HG03159 (cell line): ENCODE measurements around the gene P2RY6.

Source experiments
- ATAC-seq: cut with Tn5 transposase; IDR thresholded peaks from one replicate; pipeline ENCODE4 v1.9.1; 2021; ENCODE audit warnings: mild to moderate bottlenecking, moderate library complexity; ENCODE audit not compliant: unreplicated experiment

P2RY6 gene

GRCh38 chr11:73275381-73275750 lies 3.2 kb downstream of the P2RY6 start:
- no peak for ATAC-seq

- no peak for ATAC-seq
These were observed 5.3 kb downstream of the P2RY6 start for GRCh38 chr11:73277467-73277866.

DNA sequence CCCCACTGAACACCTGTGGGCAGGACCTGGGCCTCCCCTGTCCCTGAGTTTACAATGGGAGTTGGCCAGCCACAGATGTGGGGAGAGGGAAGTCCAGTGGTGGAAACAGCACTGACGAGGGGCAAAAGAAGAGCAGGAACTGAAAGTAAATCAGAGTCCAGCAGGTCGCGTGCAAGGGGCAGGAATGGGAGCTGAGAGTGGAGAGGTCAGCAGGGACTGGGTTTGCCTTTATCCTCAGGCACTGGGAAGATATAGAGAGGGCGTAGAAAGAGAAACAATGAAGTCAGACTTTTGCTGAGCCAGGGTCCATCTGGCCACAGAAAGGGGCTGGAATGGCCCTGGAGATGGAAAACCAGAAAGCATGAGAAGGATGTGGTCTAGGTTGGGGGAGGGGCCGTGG lies 8.5 kb downstream of the P2RY6 start:
- no peak for ATAC-seq

DNA sequence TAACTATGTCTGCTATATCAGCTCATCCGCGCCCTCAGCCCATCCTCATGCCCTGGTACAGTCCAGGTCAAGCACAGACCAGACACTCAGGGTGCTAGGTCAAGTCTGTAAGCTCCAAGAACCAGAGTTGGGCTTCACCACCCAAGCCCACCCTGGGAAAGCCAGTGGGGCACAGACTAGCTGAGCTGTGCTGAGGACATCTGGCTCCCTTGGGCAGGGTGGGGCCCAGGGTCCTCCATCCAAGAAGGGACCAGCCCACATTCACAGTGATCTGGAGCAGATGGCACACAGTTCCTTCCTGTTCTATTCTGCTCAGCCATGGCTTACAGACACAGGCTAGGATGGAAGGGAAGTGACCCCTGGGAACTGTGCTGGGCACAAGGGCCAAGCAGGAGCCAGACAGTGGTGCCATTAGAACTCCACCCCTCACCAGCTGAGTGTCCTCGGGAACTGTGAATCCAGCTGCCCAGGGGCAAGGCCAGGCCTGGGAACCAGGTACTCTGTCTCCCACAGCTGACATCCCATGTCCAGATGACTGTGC lies 9.1 kb downstream of the P2RY6 start:
- no peak for ATAC-seq

- ATAC-seq: no peak
These were observed 9.9 kb downstream of the P2RY6 start for GRCh38 chr11:73281796-73282660.

- ATAC-seq: no peak
These were observed 11.3 kb downstream of the P2RY6 start for GRCh38 chr11:73283276-73284000.

- ATAC-seq: no peak
These were observed 12.0 kb downstream of the P2RY6 start for GRCh38 chr11:73284106-73284505.

DNA sequence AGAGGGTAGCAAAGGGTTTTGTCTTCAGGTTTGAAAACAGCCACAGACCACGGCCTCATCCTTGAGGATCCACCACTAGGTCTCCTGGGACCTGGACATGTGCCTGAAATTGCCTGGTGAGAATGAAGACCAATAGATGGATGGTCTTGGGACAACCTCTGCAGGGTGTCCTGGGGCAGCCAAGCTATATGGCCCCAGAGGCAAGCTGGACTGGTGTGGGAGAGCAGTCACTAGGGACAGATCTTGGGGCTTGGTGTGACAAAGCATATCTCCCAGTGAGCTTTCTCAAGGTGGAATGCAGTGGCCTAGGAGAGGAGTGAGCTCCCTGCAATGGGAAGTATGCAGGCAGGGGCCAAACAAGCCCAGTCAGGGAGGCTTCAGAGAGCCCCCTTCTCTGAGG lies 13.6 kb downstream of the P2RY6 start:
- no peak for ATAC-seq

DNA sequence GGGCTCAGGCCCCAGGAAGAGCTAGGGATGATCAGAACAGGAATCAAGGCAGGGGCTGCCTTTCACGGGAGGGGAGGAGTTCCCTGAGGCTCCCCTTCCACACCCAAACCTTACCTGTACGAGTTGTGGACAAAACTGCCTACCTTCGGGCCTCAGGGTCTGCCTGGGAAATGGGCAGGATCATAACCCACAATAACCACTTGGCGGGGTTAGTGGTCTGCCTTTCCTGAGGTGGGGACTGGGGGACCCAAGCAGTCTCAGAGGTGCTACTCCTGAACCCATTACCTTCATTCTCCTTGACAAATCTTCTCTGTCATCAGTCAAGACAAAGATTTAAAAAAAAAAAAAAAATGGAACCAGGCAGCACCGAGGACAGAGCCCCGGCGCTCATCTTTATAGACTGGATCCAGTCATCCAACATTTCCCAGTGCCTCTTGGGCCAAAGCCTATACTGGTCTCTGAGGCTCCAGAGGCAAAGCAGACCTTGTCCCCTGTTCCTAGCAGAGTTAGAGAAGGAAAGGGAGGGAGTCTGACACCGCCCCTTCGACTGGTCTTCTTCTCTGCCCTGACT lies 14.2 kb downstream of the P2RY6 start:
- ATAC-seq: no peak

DNA sequence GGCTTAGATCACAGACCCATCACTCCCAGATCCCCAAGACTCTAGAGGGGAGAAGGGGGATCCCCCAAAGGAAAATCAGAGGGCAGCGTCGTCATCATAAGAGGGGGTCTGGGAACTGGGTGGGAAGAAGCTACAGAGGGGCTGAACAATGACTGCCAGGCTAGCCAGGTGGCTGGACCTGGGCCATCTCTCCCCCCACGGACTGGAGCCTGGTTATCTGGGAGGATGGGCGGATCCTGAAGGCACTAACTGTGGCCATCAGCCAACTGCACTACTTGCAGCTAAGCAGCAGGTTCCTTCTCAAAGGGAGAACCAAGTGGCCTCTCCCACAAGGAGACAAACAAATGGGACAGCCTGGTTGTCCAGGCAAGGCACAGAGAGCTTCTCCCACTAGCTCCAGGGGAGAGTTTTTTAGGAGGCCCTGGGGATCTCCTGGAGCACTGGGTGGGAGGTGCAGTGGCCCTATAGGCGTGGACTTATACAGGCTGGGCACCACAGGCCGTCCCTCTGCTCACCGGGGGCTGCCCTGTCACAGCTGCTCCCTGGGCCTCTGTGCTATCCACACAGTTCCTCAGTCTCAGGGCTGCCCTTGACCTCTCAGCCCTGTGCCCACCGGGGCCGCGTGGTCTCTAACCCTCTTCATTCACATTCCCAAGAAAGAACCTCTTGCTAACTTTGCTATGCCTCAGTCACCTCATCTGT lies 15.4 kb downstream of the P2RY6 start:
- ATAC-seq: no peak

DNA sequence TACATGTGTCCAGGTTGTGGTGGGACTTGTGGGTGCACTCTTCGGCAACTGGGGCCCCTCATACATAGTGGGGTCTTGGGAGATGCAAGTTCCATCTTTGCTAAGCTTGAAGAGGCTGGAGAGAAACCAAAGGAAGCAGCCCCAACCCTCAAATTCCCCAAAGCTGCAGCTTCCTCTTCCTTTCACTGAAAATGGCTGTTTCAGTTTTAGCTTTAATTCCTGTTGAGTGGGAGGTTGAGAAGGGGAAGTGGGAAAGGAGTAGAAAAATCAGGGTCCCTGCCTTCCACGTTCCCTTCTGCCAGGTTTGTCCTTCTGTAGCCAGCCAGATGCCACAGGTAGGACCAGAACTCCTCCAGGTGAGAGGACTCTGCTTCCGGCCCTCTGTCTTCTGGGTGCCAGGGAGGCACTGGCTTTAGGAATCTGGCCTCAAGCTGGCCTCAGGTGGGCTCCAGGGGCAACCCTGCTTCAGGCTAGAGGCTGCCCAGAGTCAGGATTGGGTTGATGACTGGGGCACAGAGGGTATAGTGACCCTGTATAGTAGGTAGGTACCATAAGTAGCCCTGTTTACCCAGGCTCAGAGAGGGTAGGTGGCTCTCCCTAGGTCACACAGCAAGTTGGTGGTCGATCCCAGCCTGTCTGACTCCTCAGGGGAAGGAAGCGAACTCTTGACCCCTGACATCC lies 16.2 kb downstream of the P2RY6 start:
- no peak for ATAC-seq

DNA sequence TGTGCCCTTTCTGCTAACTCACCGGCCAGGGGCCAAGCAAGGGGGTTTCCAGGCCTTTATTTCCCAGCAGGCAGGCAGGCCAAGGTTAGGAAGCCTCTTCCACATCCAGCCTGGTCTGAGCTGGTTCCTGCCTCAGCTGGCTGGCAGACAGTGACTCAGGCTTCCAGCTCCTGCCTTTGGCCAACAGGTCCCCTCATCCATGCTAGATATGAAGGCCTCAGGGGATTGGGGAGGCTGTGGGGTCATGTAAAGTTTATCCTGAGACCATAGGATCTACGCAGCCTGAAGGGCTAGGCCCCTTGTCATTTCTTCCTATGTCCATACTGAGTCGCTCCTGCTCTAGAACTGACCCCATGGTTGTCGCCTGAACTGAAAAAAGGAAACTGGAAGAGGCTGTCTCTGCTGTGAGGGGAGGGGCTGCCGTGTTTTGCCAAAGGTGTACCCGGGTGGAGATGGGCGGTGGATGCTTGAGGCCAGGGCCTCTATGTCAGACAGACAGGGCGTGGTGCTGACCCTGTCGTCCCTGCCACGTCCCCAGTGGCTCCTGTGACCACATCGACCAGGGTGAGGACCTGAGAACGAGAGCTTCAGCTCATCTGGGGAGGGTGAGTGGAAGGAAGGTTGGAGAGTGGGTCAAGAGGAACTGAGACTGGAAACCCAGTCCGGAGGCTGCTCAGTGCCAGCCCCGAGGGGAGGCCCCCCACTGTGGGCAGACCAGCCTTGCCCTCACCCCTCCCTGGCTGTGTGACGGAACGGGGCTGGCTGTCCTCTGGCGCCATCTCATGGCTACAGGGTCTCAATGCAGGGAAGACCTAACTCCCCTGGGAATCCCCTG lies 17.0 kb downstream of the P2RY6 start:
- ATAC-seq: peak; percentile 60

- ATAC-seq: no peak
These were observed 18.4 kb downstream of the P2RY6 start for GRCh38 chr11:73290536-73290935.

DNA sequence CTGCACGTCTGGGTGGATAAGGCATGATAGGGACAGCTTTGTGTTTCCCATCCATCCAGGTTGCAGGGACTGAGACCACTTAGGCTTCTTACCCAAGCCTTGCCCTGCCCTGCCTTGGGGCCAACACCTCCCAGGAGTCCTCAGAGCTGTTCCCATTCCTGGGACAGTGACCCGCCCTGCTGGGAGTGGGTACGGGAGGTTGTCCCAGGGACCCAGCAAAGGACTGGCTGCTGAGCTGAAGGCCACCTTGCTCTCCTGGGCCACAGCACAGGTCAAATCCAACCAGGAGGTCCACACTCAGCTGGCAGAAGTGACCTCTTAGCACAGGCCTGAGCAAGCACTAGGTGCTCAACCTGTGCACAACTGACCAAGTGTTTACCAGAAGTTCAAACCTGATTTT lies 19.1 kb downstream of the P2RY6 start:
- ATAC-seq: no peak

- no peak for ATAC-seq
These were observed 19.8 kb downstream of the P2RY6 start for GRCh38 chr11:73291781-73292524.

GRCh38 chr11:73292525-73292894 lies 20.4 kb downstream of the P2RY6 start:
- ATAC-seq: no peak

GRCh38 chr11:73293356-73293936 lies 21.3 kb downstream of the P2RY6 start:
- no peak for ATAC-seq

DNA sequence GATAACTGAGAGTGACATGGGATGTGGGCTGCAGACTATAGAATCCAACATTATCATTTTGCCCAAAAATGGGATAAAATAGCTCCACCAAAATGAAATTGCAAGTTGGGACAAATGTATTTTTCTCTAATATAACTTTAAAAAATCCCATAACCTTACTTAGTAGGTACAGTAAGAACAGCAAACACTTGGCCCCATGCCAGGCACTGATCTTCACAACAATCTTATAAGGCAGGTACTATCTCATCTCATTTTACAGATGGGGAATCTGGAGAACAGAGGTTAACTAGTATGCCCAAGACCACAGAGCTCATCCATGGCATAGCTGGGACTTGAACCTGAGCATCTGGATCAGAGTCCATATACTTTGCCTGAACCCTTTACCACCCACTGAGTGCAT lies 22.5 kb downstream of the P2RY6 start:
- no peak for ATAC-seq
